Hematopoietic multipotent progenitor cell treated with erythropoietin and hydrocortisone succinate and interleukin-3 and kit ligand, for 4 days (in vitro differentiated cells): Measurements from ENCODE around the gene ATP6V0B.

Experiments
- DNase-seq: peaks from one replicate; pipeline ENCODE4 v3.0.0-alpha.2; 2015

ATP6V0B gene

GRCh38 chr1:43985984-43986595 lies 11.3 kb downstream of the ATP6V0B start:
- no peak for DNase-seq

DNA sequence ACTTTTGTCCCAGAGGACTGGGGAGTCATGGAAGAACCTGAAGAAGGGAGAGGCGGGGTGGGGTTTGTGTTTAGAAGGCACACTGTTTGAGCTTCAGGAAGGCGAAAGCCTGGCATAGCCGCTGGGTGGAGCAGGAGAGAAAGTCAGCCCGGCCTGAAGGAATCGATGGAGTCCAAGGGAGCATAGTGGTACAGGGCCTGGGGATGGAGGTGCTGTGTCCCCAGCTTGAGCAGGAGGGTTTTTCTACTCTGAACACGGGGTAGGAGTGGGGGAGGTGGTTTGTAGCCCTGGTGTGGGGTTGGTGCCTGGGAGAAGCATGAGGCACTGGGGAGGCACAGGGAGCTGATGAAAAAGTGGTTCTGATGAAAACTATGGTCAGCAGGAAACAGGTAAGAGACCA lies 12.0 kb downstream of the ATP6V0B start:
- DNase-seq, result no peak

DNA sequence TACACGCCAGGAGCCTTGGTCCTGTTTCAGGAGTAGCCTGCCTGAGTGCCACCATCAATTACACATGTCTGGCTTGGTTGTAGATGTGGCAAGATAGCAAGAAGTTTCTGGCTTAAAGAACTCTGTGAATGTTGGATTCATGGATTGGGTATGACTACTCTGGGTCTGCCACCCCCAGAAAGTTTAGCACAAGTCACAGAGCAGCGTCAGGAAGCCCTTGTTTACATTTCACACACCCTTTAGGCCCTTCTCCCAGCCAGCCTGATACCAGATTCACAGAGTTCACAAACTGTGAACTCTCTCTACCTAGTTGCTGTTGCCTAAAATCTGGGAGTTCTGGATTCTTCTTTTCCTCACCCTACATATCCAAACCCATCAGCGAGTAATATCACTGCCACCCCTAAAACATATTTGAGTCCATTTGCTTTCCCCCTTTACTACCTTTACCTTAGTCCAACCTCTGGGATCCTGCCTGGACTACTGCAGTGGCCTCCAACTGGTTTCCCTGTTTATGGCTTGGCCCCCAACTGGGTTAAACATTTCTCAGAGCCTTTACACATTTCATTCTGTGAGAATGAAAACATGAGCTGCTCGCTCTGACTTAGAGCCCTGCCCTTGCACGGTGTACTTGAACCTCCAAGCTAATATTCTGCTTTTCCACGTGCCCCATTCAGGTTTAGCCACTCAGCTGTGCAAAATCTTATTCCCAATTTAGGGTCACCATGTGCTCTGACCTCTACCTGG lies 12.6 kb downstream of the ATP6V0B start:
- DNase-seq, result no peak

DNA sequence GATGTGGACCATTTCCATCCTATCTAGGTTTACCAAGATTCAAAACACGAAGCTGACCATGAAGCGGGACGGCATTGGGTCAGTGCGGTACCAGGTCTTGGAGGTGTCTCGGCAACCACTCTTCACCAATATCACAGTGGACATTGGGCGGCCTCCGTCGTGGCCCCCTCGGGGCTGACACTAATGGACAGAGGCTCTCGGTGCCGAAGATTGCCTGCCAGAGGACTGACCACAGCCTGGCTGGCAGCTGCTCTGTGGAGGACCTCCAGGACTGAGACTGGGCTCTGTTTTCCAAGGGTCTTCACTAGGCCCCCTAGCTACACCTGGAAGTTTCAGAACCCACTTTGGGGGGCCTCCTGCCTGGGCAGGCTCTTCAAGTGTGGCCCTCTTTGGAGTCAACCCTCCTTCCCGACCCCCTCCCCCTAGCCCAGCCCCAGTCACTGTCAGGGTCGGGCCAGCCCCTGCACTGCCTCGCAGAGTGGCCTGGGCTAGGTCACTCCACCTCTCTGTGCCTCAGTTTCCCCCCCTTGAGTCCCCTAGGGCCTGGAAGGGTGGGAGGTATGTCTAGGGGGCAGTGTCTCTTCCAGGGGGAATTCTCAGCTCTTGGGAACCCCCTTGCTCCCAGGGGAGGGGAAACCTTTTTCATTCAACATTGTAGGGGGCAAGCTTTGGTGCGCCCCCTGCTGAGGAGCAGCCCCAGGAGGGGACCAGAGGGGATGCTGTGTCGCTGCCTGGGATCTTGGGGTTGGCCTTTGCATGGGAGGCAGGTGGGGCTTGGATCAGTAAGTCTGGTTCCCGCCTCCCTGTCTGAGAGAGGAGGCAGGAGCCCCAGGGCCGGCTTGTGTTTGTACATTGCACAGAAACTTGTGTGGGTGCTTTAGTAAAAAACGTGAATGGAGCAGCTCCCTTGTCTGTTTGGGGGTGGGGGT lies 15.8 kb downstream of the ATP6V0B start:
- peak; percentile 35 for DNase-seq

GRCh38 chr1:43991200-43991475 lies 16.4 kb downstream of the ATP6V0B start:
- DNase-seq, result no peak

DNA sequence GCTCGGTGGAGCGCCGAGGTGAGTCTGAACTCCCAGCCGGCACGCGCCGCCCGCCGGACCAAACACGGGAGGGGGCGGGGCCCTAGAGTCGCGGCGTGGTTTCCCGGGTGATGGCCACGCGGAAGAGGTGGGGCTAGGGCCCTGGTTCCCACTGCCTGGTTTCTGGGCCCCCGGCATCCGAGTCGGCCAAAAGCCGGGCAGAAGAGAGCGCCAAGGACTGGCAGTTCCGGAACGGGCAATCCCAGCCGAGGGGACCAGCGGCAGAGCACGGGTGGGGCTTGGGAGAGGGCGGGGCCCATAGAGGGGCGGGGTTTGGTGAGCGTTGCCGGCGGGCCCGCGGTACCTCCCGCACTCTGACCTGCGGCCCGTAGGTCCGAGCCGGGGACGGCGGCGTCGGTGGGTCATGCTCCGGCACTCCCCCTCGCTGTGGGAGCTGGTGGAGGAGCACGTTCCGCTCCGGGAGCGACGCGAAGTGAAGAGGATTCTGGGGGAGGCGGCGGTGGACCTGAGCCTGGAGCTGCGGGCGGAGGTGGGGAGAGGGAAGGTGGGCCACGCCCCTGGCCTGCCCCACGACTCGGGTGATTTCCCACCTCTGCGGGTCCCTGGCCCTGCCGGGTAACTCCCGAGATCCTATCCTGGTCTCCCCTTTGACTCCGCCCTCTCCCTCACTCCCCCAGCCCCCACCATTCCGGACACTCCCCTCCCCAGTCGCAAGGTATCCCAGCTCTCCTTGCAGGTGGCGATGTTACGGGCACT lies 16.9 kb downstream of the ATP6V0B start, which contains the start of gene CCDC24:
Gene CCDC24, plus strand, starts transcription at position 124 of the 756 bp plus-strand sequence. Its CDS starts 280 bp downstream, at position 404.
- peak; percentile 92 for DNase-seq

DNA sequence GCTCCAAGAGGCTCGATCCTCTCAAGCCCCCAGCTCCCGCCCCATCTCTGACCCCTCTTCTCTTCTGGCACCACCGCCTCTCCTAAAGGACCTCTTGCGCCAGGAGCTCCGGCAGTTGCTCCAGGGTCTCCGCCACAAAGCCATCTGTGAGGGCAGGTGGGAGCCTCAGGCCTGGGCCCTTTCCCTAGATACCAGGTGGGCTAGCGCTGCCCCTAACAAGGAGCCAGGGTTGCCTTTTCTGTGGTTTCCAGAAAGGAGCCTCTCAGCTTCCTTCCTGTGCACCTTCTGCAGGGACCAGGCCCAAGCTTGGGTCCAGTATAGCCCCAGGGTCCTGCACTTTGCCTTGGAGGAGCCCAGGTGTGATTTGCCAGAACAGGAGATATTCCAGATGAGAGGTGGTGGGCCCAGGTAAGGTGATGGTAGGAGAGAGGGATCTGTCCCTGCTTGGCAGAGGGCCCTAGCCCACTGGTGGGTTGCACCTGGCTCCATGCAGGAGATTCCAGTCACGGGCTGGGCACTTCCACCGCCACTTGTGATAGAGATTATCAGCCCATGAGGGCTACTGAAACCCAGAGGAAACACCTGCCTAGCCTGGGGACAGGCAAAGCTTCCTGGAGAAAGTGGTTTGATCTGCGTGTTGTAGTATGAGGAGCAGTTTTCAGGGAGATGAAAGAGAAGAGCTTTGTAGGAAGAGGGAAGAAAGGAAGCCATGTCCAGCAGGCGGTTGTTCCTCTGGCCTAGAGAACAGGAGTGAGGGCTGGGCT lies 17.7 kb downstream of the ATP6V0B start:
- DNase-seq, result no peak

- no peak for DNase-seq
Observed at GRCh38 chr1:43993206-43993914, 18.6 kb downstream of the ATP6V0B start.

DNA sequence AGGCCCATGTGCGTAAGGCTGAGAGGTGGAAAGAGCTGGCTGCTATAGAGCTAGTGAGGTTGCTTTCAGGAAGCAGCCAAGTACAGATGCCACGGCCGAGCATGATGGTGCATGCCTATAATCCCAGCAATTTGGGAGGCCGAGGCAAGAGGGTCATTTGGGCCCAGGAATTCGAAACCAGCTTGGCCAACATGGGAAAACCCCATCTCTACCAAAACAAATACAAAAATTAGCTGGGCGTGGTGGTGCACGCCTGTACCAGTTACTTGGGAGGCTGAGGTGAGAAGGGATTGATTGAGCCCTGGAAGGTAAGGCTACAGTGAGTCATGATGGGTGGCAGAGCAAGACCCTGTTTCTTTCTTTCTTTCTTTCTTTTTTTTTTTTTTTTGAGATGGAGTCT lies 19.3 kb downstream of the ATP6V0B start:
- DNase-seq, result no peak

DNA sequence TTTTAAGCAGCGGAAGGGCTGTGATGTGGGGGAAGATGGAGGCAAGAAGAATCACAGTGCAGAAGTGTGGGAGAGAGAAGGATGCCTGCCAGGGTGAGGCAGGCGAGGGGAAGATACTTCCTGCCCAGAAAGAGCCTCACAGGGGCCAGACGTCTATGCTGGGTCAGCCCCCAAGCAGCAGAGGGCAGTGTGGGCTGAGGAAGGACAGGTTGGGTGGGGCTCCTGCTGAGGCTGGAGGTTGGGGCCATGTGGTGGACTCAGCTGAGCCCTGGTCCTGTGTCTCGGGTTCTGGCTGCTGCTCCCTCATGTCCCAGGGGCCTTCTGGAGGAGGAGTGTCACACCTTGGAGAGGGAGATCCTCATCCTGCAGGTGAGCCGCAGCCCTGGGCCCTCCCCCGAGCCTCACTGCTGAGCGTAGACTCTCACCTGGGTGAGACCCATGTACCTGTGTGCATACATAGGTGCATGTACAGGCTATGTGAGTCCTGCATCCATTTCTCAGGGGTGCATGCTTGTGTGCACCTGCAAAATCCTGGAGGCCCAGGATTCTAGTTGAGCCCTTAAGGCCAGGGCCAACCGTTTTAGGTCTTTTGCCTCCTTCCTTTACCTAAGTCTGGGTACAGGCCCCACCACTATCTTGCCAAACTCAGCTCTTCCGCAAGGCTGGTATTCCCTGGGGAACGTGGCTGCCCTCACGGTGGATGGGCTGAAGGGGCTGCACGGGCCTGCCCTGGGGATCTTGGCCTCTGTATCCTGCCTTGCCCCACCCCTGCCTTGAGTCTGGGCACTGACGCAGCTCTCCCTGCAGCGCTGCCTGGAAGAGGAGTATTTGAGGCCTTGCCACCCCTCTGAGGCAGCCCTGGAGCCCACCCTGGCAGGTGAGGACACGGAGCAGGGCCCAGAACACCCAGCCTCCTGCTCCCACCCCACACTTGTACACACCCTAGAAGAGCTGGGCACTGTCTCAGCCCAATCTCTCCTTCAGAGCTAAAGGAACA lies 20.3 kb downstream of the ATP6V0B start:
- peak; percentile 87 for DNase-seq

DNA sequence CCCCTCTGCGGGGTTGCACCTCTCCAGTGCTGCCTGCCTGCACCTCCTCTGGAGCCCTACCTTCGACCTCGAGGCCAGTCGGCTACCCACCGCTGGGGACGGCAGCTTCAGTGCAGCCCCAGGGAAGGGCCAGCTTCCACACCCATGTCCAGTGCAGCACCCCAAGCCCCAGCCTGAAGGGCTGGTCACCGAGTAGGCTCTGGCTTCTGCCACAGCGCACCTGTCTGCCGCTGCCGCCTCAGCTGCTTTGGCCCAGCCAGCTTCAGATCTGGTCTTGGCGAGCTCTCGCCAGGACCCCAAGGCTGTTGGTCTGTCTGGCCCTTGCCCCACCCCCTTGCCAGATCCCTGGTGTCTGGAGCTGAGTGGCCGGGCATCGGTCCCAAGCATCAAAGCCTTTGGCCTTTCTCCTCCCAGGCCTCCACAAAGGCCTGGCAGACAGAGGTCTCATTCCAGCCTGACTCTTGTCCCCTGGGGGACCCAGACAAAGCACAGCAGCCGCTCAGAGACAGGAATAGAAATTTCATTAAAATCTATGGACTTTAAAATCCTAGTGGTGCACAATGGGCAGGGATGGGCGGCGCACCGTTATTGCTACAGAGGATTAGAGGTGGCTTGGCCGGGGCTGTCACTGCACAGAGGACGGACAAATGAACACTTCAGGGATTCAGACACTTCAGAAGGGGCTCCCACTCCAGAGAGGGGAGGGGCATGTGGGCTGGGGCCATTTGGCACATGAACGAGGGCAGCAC lies 21.4 kb downstream of the ATP6V0B start:
- no peak for DNase-seq

GRCh38 chr1:43996733-43997115 lies 22.0 kb downstream of the ATP6V0B start:
- DNase-seq, result no peak

DNA sequence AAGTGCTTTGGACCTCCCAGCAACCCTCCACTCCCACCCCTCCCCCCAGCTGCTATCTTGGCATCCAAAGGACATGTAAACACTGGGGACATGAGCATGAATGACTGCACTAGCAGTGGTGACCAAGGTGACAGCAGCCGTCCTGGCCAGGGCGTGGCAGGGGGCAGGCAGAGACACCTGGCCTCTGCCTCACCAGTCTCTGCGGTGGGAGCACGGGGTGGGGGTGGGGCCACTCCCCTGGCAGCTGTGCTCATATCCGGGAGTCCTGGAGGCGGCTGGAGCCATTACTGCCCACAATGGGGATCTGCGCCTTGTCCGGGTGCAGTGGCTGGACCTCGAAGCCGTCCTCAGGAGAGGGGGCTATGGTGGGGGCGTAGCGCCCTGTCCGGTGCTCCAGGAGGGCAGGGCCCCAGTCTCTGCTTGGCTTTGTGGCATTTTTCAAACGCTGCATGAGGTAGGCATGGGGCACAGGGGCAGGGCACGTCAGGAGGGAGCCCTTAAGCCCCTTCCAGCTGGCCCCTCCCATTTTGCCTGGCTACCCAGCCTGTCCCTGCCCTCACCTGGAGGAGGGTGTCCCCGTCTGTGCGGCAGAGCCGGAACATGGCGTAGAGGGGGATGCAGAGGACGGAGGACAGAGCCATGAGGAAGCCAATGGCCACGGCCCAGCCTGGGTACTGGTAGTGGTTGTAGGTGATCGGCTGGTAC lies 22.7 kb downstream of the ATP6V0B start:
- DNase-seq, result no peak

- DNase-seq, result no peak
Observed at GRCh38 chr1:43998000-43998378, 23.2 kb downstream of the ATP6V0B start.

GRCh38 chr1:43999455-43999854 lies 24.7 kb downstream of the ATP6V0B start:
- no peak for DNase-seq

DNA sequence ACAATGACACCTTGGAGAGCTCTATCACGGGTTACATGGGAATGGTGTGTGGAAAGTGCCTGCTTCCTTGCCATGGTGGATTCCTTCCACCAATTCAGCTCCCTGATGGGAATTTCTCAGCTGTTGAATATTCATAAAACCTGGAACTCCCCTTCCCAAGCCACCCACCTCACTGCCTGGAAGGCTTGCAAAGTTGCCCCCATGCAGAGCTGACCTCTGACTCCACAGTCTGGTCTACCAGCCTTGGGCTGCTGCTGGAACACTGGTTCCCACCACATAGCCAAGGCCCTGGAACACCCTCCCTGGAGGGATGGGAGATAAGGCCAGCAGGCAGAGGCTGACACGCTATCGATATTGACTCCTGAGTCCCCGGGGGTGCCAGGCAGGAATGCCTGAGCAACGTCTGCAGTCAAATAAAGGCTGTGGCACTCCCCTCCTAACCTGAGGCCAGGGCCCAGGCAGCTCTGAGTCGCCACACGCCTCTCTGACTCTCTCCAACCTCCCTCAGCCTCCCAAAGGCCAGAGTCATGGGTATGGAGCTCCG lies 25.4 kb downstream of the ATP6V0B start:
- DNase-seq, result no peak

DNA sequence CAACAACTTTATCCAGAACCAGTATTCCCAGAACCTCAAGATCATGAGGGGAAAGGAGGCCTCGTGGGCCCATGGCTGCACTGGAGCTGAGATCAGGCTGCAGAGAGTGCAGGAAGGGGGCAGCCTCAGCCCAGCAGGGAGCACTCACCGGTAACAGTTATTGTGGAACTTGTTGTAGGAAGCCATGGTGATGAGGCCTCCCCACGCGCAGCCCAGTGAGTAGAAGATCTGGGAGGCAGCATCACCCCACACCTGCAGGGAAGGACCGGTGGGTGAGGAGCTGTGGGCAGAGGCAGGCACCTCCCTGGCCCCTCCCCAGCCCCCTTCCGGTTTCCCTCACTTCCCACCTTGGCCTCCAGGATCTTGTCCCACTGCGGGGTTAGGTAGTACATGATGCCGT lies 27.4 kb downstream of the ATP6V0B start:
- DNase-seq, result no peak

DNA sequence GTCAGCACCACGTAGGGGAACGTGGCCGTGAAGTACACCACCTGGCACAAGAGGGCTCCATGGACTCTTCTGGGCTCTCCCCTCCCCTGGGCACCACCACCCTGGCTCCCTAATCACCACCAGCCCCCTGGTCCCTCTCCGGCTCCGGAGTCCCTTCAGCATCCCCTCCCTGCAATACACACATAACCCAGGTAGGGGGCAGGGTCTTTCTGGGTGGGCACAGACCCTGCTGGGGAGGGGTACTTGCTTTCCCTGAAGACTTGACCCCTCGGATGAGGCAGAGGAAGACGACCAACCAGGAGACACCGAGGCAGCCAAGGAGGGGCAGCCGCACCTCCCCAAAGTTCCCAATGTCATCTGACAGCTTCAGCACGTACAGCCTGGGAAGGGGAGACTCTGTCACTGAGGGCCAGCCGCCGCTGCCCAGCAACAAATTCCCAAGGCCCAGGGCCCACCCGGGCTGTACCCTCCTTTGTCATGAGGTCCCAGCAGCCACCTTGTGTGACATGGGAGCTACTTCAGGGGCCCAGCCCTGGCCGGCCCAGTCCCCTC lies 27.9 kb downstream of the ATP6V0B start:
- no peak for DNase-seq
